Measurements from ENCODE around the gene EN2. TPM values are rescaled to one million over a fixed set of nuclear protein-coding genes. Genes with fewer than 3 reads are reported as not detected.

The EN2 gene
- polyA plus RNA-seq, 1 experiment = not detected

GRCh38 chr7:155418304-155418703 is 39.6 kb upstream of the EN2 start:
- Histone ChIP-seq H3K9me3 (ENCODE audit: control insufficient read depth, insufficient read depth, low read length) (no peaks in the 10 kb centered on the region), H3K27me3 (ENCODE audit: control insufficient read depth, insufficient read depth, low read length) (peaks cover 2% of the 10 kb centered on the region), H3K27ac (ENCODE audit: low read depth, low read length) (no peak overlapping the region), H3K4me3 (ENCODE audit: low read depth, low read length) (no peak overlapping the region)
- TF ChIP-seq CTCF (IDR thresholded peaks at IDR 0.05; ENCODE audit: low read depth, low read length) = no peak
- no peak for DNase-seq (ENCODE audit: low read depth, low spot score)
- ChIA-PET CTCF (no interaction called here), POLR2A (no interaction called here)

GRCh38 chr7:155418941-155419755 is 38.8 kb upstream of the EN2 start:
- no peak for DNase-seq (ENCODE audit: low read depth, low spot score)
- POLR2A ChIA-PET = no interaction called here
- no peaks in the 10 kb centered on the region for H3K9me3 ChIP-seq (ENCODE audit: control insufficient read depth, insufficient read depth, low read length)
- peaks cover 2% of the 10 kb centered on the region for H3K27me3 ChIP-seq (ENCODE audit: control insufficient read depth, insufficient read depth, low read length)
- CTCF ChIA-PET = no interaction called here
- no peak for TF ChIP-seq CTCF (IDR thresholded peaks at IDR 0.05; ENCODE audit: low read depth, low read length)
- no peak overlapping the region for H3K27ac ChIP-seq (ENCODE audit: low read depth, low read length)
- H3K4me3 ChIP-seq (ENCODE audit: low read depth, low read length) = no peak overlapping the region

GRCh38 chr7:155420116-155420515 is 37.8 kb upstream of the EN2 start:
- ChIA-PET POLR2A (no interaction called here), CTCF (no interaction called here)
- Histone ChIP-seq H3K9me3 (ENCODE audit: control insufficient read depth, insufficient read depth, low read length) (no peaks in the 10 kb centered on the region), H3K27ac (ENCODE audit: low read depth, low read length) (no peak overlapping the region), H3K4me3 (ENCODE audit: low read depth, low read length) (no peak overlapping the region), H3K27me3 (ENCODE audit: control insufficient read depth, insufficient read depth, low read length) (peaks cover 2% of the 10 kb centered on the region)
- no peak for DNase-seq (ENCODE audit: low read depth, low spot score)
- TF ChIP-seq CTCF (IDR thresholded peaks at IDR 0.05; ENCODE audit: low read depth, low read length) = no peak

- no peak for TF ChIP-seq CTCF (IDR thresholded peaks at IDR 0.05; ENCODE audit: low read depth, low read length)
- DNase-seq (ENCODE audit: low read depth, low spot score) = no peak
- Histone ChIP-seq H3K27ac (ENCODE audit: low read depth, low read length) (no peak overlapping the region), H3K9me3 (ENCODE audit: control insufficient read depth, insufficient read depth, low read length) (no peaks in the 10 kb centered on the region), H3K27me3 (ENCODE audit: control insufficient read depth, insufficient read depth, low read length) (peaks cover 2% of the 10 kb centered on the region), H3K4me3 (ENCODE audit: low read depth, low read length) (no peak overlapping the region)
- ChIA-PET CTCF (no interaction called here), POLR2A (no interaction called here)
These were observed 35.8 kb upstream of the EN2 start for GRCh38 chr7:155422151-155422550.

- ChIA-PET CTCF (no interaction called here), POLR2A (no interaction called here)
- TF ChIP-seq CTCF (IDR thresholded peaks at IDR 0.05; ENCODE audit: low read depth, low read length) = no peak
- Histone ChIP-seq H3K4me3 (ENCODE audit: low read depth, low read length) (no peak overlapping the region), H3K9me3 (ENCODE audit: control insufficient read depth, insufficient read depth, low read length) (no peaks in the 10 kb centered on the region), H3K27me3 (ENCODE audit: control insufficient read depth, insufficient read depth, low read length) (peaks cover 2% of the 10 kb centered on the region), H3K27ac (ENCODE audit: low read depth, low read length) (no peak overlapping the region)
- DNase-seq (ENCODE audit: low read depth, low spot score) = no peak
These were observed 35.2 kb upstream of the EN2 start for GRCh38 chr7:155422599-155423336.

All from AG04450 (cell line).